Measurements from ENCODE around the gene PPCDC. TPM values are rescaled to one million over a fixed set of nuclear protein-coding genes. Genes with fewer than 3 reads are reported as not detected.

PPCDC gene
- total RNA-seq, 2 experiments from 2014 or later: 16.3 to 18.8 TPM

DNA sequence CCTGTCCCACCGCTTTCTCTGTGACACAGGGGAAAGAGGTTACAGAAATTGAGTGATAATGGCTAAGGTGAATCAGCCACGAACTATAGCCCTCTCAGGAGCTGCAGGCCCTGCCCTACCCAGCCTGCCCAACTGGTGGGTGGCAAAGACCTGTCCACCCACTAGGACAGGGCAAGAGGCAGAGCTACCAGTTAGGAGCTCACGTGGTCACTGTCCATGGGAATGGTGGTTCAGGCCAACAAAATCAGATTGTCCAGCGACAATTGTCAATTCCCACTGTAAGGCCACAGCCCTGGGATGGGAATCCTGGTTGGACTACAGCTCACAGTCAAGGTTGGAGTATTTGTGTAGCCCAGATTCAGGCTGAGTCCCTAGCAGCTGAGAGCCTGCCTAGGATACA, 75.0 kb downstream of the PPCDC start:
- POLR2A ChIA-PET: no interaction called here
- H3K27ac Mint-ChIP-seq: no peak overlapping the region
- H3K4me1 Mint-ChIP-seq (ENCODE audit: low read depth): peaks cover 15% of the 10 kb centered on the region
- intact Hi-C loops (cut with micrococcal nuclease): no loop called here
- CTCF ChIA-PET: interaction anchor here (1.7 kb wide), 1 partner anchor 103 kb away, joined by 4 read pairs; the partner anchor contains the start of gene C15orf39
- H3K27me3 Mint-ChIP-seq: peaks cover 17% of the 10 kb centered on the region
- H3K9me3 Mint-ChIP-seq: no peaks in the 10 kb centered on the region
- no peak overlapping the region for H3K4me3 Mint-ChIP-seq
- DNase-seq: no peak
- no peaks in the 10 kb centered on the region for H3K36me3 Mint-ChIP-seq

Other genes starting within 250 kb of the PPCDC start
- gene CSK, start 241.5 kb upstream of the PPCDC start, total RNA-seq: 100 to 1,000 TPM; 260 to 262 TPM
- not detected for gene LMAN1L, start 210.8 kb upstream of the PPCDC start, total RNA-seq
- gene CPLX3, start 197.0 kb upstream of the PPCDC start, total RNA-seq: not detected
- 10 to 100 TPM; 51.4 to 57.6 TPM for gene ULK3, start 180.4 kb upstream of the PPCDC start, total RNA-seq
- gene SCAMP2, start 150.2 kb upstream of the PPCDC start, total RNA-seq: 10 to 100 TPM; 77.6 to 79.5 TPM
- gene MPI, start 133.5 kb upstream of the PPCDC start, total RNA-seq: 10 to 100 TPM; 56.4 to 60.0 TPM
- gene FAM219B, start 116.7 kb upstream of the PPCDC start, total RNA-seq: 10 to 100 TPM; 63.0 to 70.1 TPM
- gene COX5A, start 85.5 kb upstream of the PPCDC start, total RNA-seq: 100 to 1,000 TPM; 322 TPM
- 1 to 10 TPM; 3.8 TPM for gene RPP25, start 66.8 kb upstream of the PPCDC start, total RNA-seq
- gene SCAMP5, start 28.0 kb upstream of the PPCDC start, total RNA-seq: under 1 TPM; 0.19 to 0.33 TPM
- gene C15orf39, start 178.3 kb downstream of the PPCDC start, total RNA-seq: 10 to 100 TPM; 14.1 to 14.2 TPM
- not detected for gene GOLGA6C, start 234.7 kb downstream of the PPCDC start, total RNA-seq